K562 (cell line): Measurements from ENCODE around the gene HHLA2.

Experiments used
- CHD1 ChIP-seq: fragments of 200-600 bp; sonication (generic); IDR thresholded peaks from one replicate; pipeline ENCODE4 v1.6.1; 2012; ENCODE audit warnings: mild to moderate bottlenecking, moderate library complexity, low read length, inconsistent platforms
- NR2C2 ChIP-seq, 2 experiments: fragments of 200-800 bp in 1 of 2; sonication (Bioruptor generic) in 1 of 2; sonication (generic) in 1 of 2; formaldehyde crosslinking in 1 of 2; IDR thresholded peaks; 2 replicates each; pipeline versions ENCODE4 v1.6.1 to v1.8.0; 2016 to 2022; ENCODE audit warnings: mild to moderate bottlenecking in 1 of 2, missing compliant biosample characterization in 1 of 2, missing genetic modification characterization in 1 of 2, missing genetic modification reagents in 1 of 2
- SMC3 ChIP-seq: conservative IDR thresholded peaks from 2 replicates; pipeline ENCODE4 v1.6.1; 2011; ENCODE audit warnings: low read depth, low read length, improper control_type of control experiment; ENCODE audit not compliant: insufficient read depth
- SREBF1 ChIP-seq: fragments of 150-350 bp; IDR thresholded peaks from 2 replicates; pipeline ENCODE4 v1.6.1; 2014; ENCODE audit warnings: antibody characterized with exemption, low read depth, low read length, borderline replicate concordance
- YY1 ChIP-seq, 3 experiments: IDR thresholded peaks; 2 replicates each; pipeline ENCODE4 v1.6.1; 2011; ENCODE audit warnings: low read length in 2 of 3, mild to moderate bottlenecking in 2 of 3, moderate library complexity in 2 of 3, borderline replicate concordance in 1 of 3, control low read depth in 1 of 3, low read depth in 1 of 3; ENCODE audit not compliant: insufficient read depth in 3 of 3, insufficient replicate concordance in 2 of 3, control insufficient read depth in 1 of 3, insufficient read length in 1 of 3; ENCODE audit errors: extremely low read depth in 1 of 3
- ZNF830 ChIP-seq: fragments of 250-450 bp; sonication (Bioruptor Pico); IDR thresholded peaks from 2 replicates; pipeline ENCODE4 v1.5.0; 2021; ENCODE audit warnings: mild to moderate bottlenecking
- TF ChIP-seq, protein P1 (sequence below), 3 experiments: IDR thresholded peaks in 2 of 3; conservative IDR thresholded peaks in 1 of 3; 2 replicates each; pipeline ENCODE4 v1.5.1; 2011 to 2012; ENCODE audit warnings: low read length in 3 of 3, mild to moderate bottlenecking in 3 of 3, control low read depth in 2 of 3, improper control_type of control experiment in 1 of 3, inconsistent platforms in 1 of 3, low read depth in 1 of 3, mixed read lengths in 1 of 3, moderate library complexity in 1 of 3; ENCODE audit not compliant: insufficient read depth in 2 of 3
- TF ChIP-seq, protein P2 (sequence below): conservative IDR thresholded peaks from 2 replicates; pipeline ENCODE4 v1.6.1; 2011; ENCODE audit warnings: low read depth, mild to moderate bottlenecking, low read length; ENCODE audit not compliant: control insufficient read depth
- TF ChIP-seq, protein P3 (sequence below): fragments of 200-600 bp; sonication (generic); IDR thresholded peaks from one replicate; pipeline ENCODE4 v1.6.1; 2012; ENCODE audit warnings: mild to moderate bottlenecking, low read depth, low read length, inconsistent platforms
- TF ChIP-seq, protein P4 (sequence below): sonication (generic); formaldehyde crosslinking; IDR thresholded peaks from 2 replicates; pipeline ENCODE4 v1.9.0; 2022; ENCODE audit warnings: mild to moderate bottlenecking, missing genetic modification reagents
- TF ChIP-seq, protein P5 (sequence below): sonication (generic); formaldehyde crosslinking; IDR thresholded peaks from 2 replicates; pipeline ENCODE4 v1.5.0; 2020; ENCODE audit warnings: missing genetic modification reagents

DNA sequence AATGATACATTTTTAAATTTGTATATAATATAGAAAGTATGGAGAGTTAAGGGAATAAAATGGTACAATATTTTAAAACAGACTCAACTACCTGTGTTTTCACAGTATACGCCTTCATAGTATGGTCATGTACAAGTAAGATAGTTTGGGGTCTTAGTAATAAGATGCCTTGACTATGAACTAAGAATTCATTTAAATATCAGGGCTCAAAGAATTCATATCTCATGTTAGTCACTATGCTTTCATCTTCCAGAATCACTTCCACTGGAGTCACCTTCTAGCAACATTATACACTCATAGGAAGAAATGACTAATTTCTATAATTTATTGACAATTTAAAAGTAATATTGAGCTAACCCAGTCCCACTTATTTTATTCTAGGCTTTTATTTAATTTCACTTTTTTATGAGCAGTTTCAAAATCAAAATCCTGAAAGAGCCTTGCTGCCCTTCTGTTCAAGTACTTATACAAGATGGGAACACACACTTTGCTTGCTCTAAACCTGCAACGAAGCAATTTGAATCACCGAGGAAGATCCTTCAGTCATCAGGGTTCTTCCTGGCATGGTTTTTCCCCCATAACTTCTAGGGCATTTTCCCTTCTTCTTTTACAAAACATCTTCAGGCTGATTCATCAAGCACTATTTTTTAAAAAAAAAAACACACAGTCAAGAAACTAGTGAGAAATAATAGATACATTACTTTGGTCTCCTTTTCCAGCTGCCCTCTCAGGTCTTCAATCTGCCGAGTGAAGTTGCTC, 119.9 kb downstream of the HHLA2 start:
- TF ChIP-seq, protein P1, sequence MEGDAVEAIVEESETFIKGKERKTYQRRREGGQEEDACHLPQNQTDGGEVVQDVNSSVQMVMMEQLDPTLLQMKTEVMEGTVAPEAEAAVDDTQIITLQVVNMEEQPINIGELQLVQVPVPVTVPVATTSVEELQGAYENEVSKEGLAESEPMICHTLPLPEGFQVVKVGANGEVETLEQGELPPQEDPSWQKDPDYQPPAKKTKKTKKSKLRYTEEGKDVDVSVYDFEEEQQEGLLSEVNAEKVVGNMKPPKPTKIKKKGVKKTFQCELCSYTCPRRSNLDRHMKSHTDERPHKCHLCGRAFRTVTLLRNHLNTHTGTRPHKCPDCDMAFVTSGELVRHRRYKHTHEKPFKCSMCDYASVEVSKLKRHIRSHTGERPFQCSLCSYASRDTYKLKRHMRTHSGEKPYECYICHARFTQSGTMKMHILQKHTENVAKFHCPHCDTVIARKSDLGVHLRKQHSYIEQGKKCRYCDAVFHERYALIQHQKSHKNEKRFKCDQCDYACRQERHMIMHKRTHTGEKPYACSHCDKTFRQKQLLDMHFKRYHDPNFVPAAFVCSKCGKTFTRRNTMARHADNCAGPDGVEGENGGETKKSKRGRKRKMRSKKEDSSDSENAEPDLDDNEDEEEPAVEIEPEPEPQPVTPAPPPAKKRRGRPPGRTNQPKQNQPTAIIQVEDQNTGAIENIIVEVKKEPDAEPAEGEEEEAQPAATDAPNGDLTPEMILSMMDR (IDR thresholded peaks at IDR 0.05 in 2 of 3, conservative IDR thresholded peaks at IDR 0.05 in 1 of 3; ENCODE audit: insufficient read depth in 2 of 3, low read depth in 1 of 3, low read length in 3 of 3), result no peak
- TF ChIP-seq NR2C2 (CRISPR knock-in tag; IDR thresholded peaks at IDR 0.05) (no peak), NR2C2 (tag; IDR thresholded peaks at IDR 0.05) (no peak), ZNF830 (CRISPR knock-in tag) (no peak), SREBF1 (no peak), YY1 (IDR thresholded peaks at IDR 0.05; ENCODE audit: borderline replicate concordance in 1 of 3, control insufficient read depth in 1 of 3, extremely low read depth in 1 of 3, insufficient read depth in 3 of 3, insufficient read length in 1 of 3, insufficient replicate concordance in 2 of 3, low read depth in 1 of 3, low read length in 2 of 3) (no peak), CHD1 (no peak), SMC3 (no peak)
- TF ChIP-seq, protein P2, sequence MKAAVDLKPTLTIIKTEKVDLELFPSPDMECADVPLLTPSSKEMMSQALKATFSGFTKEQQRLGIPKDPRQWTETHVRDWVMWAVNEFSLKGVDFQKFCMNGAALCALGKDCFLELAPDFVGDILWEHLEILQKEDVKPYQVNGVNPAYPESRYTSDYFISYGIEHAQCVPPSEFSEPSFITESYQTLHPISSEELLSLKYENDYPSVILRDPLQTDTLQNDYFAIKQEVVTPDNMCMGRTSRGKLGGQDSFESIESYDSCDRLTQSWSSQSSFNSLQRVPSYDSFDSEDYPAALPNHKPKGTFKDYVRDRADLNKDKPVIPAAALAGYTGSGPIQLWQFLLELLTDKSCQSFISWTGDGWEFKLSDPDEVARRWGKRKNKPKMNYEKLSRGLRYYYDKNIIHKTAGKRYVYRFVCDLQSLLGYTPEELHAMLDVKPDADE, result no peak
- TF ChIP-seq, protein P3, sequence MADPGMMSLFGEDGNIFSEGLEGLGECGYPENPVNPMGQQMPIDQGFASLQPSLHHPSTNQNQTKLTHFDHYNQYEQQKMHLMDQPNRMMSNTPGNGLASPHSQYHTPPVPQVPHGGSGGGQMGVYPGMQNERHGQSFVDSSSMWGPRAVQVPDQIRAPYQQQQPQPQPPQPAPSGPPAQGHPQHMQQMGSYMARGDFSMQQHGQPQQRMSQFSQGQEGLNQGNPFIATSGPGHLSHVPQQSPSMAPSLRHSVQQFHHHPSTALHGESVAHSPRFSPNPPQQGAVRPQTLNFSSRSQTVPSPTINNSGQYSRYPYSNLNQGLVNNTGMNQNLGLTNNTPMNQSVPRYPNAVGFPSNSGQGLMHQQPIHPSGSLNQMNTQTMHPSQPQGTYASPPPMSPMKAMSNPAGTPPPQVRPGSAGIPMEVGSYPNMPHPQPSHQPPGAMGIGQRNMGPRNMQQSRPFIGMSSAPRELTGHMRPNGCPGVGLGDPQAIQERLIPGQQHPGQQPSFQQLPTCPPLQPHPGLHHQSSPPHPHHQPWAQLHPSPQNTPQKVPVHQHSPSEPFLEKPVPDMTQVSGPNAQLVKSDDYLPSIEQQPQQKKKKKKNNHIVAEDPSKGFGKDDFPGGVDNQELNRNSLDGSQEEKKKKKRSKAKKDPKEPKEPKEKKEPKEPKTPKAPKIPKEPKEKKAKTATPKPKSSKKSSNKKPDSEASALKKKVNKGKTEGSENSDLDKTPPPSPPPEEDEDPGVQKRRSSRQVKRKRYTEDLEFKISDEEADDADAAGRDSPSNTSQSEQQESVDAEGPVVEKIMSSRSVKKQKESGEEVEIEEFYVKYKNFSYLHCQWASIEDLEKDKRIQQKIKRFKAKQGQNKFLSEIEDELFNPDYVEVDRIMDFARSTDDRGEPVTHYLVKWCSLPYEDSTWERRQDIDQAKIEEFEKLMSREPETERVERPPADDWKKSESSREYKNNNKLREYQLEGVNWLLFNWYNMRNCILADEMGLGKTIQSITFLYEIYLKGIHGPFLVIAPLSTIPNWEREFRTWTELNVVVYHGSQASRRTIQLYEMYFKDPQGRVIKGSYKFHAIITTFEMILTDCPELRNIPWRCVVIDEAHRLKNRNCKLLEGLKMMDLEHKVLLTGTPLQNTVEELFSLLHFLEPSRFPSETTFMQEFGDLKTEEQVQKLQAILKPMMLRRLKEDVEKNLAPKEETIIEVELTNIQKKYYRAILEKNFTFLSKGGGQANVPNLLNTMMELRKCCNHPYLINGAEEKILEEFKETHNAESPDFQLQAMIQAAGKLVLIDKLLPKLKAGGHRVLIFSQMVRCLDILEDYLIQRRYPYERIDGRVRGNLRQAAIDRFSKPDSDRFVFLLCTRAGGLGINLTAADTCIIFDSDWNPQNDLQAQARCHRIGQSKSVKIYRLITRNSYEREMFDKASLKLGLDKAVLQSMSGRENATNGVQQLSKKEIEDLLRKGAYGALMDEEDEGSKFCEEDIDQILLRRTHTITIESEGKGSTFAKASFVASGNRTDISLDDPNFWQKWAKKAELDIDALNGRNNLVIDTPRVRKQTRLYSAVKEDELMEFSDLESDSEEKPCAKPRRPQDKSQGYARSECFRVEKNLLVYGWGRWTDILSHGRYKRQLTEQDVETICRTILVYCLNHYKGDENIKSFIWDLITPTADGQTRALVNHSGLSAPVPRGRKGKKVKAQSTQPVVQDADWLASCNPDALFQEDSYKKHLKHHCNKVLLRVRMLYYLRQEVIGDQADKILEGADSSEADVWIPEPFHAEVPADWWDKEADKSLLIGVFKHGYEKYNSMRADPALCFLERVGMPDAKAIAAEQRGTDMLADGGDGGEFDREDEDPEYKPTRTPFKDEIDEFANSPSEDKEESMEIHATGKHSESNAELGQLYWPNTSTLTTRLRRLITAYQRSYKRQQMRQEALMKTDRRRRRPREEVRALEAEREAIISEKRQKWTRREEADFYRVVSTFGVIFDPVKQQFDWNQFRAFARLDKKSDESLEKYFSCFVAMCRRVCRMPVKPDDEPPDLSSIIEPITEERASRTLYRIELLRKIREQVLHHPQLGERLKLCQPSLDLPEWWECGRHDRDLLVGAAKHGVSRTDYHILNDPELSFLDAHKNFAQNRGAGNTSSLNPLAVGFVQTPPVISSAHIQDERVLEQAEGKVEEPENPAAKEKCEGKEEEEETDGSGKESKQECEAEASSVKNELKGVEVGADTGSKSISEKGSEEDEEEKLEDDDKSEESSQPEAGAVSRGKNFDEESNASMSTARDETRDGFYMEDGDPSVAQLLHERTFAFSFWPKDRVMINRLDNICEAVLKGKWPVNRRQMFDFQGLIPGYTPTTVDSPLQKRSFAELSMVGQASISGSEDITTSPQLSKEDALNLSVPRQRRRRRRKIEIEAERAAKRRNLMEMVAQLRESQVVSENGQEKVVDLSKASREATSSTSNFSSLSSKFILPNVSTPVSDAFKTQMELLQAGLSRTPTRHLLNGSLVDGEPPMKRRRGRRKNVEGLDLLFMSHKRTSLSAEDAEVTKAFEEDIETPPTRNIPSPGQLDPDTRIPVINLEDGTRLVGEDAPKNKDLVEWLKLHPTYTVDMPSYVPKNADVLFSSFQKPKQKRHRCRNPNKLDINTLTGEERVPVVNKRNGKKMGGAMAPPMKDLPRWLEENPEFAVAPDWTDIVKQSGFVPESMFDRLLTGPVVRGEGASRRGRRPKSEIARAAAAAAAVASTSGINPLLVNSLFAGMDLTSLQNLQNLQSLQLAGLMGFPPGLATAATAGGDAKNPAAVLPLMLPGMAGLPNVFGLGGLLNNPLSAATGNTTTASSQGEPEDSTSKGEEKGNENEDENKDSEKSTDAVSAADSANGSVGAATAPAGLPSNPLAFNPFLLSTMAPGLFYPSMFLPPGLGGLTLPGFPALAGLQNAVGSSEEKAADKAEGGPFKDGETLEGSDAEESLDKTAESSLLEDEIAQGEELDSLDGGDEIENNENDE, result no peak
- TF ChIP-seq, protein P4, sequence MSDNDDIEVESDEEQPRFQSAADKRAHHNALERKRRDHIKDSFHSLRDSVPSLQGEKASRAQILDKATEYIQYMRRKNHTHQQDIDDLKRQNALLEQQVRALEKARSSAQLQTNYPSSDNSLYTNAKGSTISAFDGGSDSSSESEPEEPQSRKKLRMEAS (CRISPR knock-in tag), result no peak
- TF ChIP-seq, protein P5, sequence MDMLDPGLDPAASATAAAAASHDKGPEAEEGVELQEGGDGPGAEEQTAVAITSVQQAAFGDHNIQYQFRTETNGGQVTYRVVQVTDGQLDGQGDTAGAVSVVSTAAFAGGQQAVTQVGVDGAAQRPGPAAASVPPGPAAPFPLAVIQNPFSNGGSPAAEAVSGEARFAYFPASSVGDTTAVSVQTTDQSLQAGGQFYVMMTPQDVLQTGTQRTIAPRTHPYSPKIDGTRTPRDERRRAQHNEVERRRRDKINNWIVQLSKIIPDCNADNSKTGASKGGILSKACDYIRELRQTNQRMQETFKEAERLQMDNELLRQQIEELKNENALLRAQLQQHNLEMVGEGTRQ (CRISPR knock-in tag), result no peak
